NCI-H748 (cell line): Measurements from ENCODE around the gene LRRFIP1.
"Not testable (repeated sequence)": the region's sequence is repeated elsewhere in the genome, so short reads cannot be mapped to it uniquely, and the experiment has no call there.

Experiments used
- DNase-seq: peaks from one replicate; lab custom pipeline; 2025; ENCODE audit not compliant: unreplicated experiment; lab: John Stamatoyannopoulos, UW

LRRFIP1 gene

DNA sequence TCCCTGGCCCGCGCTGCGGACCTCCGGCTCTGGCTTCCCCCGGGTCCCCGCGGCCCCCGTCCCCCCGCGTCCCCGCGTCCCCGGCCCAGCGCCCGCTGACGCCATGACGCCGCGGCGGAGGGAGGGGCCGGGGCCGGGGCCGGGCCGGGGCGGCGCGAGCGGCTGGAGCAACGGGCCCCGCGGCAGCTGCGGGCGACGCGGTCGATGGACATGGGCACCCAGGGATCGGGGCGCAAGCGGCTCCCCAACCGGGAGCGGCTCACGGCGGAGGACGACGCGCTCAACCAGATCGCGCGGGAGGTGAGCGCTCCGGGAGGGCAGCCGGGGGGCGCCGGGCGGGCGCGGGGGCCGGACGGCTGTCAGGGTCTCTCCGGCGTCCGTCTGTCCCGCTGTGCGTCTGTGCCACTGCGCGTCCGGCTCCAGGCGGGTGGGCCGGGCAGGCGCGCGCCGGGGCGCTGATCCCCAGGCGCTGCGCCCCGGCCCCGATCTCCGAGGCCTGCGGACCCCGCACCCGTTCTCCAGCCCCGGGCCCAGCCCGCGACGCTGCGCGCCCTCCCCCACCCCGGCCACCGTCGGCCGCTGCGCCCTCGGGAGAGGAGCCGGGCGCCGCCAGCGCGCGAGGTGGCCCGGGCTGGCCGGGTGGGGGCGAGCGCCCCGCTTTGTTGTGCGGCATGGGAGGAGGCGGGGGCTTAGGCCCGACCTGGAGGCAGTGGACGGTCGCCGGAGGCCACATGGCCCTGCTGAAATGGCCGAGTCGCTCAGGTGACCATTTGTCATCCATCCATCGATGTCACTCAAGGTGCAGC is at the start of gene LRRFIP1:
TSS of gene LRRFIP1 (plus strand) at position 147 of the 806 bp plus-strand sequence. CDS start at position 205, 58 bp downstream.
- peak; percentile 52 for DNase-seq

DNA sequence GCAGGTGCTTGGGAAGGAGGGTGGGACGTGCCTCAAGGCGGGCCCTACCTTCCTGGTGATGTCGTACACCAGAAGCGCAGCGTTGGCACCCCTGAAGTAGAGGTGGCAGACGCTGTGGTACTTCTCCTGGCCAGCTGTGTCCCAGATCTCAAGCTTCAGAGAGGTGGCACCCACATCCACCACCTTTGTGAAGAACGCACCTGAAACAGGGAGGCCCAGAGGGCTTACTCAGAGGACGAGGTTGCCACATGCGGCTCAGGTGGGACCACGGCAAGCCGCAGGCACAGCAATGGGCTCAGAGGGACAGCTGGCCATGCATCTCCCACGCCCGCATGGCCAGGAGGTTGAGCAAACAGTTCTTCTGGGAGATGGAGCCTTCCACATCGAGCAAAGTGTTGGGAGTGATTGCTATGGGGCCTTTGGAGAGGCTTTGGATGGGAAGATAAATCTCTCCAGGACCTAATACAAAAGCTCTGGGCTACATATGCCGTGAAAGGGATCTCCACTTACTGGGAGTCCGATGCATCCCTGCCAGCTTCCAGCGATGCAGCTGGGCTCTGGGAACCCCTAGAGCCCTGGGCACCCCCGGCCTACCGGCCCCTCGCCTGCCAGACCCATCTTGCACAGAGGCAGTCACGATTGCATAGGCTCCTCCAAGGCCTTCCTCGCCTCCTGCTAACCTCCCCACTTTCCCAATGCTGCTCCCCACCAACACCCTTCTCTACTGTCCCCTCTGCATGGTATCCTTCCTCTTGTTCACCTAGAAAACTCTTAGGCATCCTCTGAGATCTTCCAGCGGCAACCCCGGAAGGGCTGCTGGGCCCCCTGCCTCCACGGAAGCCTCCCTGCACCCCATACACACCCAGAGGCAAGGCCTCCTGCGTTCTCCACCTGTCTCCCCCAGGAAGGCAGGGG is 49.2 kb upstream of the LRRFIP1 start:
- no peak for DNase-seq

GRCh38 chr2:237581326-237581725 is 46.1 kb upstream of the LRRFIP1 start:
- DNase-seq, result no peak

GRCh38 chr2:237581751-237582746 is 45.3 kb upstream of the LRRFIP1 start:
- DNase-seq, result peak; percentile 65

GRCh38 chr2:237583385-237584295 is 43.7 kb upstream of the LRRFIP1 start:
- no peak for DNase-seq

DNA sequence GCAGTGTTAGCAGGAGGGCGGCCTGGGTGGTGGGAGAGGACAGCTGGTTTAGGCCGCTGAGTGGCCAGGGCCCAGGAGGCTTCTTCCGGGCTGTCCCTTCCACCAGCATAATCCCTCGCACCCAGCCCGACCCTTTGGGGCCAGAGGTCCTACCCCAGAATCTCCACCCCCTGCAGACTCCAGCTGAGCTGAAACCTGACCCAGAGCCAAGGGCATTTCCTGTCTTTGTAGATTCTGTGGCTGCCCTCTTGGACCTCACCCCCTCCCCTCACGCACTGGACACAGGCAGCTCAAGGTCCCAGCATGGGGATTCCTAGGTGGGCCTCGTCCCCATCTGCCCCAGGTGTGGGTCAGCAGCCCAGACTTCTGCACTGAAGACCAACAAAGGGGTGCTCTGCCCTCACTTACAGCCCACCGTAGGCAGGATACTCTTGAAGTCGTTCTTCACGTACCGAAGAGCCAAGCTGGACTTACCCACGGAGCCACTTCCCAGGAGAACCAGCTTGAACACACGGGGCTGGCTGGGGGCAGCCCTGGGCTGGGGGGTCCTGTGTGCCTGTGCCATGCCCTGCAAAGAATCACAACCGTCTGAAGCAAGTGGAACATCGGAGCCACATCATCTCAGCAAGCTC is 41.7 kb upstream of the LRRFIP1 start:
- no peak for DNase-seq

- DNase-seq, result no peak
Observed at GRCh38 chr2:237588044-237588696, 39.2 kb upstream of the LRRFIP1 start.

DNA sequence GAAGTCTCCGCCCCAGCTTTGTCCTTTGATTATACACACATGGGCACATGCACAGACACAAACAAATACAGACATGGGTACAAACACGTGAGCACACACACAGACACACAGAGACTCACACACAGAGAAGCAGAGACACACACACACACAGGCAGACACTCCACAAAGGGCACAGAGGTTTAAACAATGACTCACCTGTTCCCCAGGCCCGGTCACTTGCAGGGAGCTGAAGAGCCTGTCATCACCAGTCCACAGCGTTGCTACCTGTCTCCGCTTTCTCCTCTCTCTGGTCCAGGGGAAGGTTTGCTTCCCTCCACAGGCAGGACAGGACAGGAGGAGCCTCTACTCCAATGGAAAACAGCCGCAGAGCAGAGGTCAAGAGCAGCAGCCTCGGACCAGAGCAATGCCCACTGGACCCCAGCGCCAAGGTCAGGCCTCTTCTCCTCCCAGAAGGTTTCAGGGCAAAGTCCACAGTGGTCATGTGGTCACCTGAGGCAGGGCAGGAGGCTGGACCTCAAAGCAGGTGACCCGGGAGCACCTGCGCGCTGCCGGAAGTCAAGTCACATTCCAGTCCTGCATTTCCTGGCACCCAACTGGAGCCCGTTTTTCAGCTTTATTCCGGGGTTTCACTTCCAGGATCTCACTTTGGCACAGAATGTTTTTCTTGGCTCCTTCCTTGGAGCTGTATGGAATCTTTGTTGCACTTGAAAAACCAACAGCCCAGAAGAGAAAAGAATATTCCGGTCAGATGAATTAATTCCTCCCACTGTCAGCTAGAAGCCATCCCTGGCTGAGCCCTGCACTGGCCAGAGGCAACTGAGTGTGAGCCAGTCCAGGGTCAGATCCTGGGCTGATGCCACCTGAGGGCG is 36.9 kb upstream of the LRRFIP1 start, which contains the start of gene RAB17:
TSS of gene RAB17 (minus strand) at position 463 of the 869 bp plus-strand sequence. CDS start 4,580 bp downstream, outside the sequence.
- DNase-seq, result no peak

DNA sequence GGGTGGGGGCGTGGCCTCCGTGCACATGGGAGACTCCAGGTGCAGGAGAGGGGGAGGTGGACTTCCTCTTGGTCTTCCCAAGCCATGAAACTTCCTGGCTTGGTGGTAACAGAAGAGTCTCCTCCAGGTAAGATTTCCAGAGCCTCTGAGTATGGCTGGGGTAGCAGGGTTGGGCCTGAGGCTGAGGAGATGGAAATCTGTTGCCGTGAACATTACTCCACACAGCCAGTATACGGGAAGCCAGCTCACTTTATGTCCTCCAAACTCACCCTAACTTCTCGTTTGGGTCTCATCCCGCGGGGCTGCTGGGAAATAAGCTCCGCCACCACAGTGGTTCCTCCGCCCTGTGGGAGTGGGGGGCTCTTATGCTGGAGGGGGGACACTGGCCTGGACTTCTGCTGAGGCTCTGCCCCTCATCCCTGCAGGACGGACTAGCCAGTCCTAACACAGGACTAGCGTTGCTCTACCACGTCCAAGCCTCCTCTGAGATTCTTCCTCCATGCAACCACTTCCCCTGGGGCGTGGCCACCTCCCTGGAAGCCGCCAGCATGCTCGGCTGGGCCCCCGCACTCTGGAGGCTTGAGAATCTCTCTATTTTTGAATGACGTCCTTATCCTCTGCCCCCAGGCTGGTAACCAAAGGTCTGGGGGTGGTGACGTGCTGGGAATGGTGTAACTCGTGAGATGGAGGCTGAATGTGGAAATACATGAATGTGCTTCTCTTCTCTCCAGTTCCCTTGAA is 36.1 kb upstream of the LRRFIP1 start:
- peak; percentile 13 for DNase-seq

- DNase-seq, result no peak
Observed at GRCh38 chr2:237592425-237592980, 34.9 kb upstream of the LRRFIP1 start.

- no peak for DNase-seq
Observed at GRCh38 chr2:237593036-237593435, 34.4 kb upstream of the LRRFIP1 start.

GRCh38 chr2:237593596-237594320 is 33.6 kb upstream of the LRRFIP1 start:
- no peak for DNase-seq

DNA sequence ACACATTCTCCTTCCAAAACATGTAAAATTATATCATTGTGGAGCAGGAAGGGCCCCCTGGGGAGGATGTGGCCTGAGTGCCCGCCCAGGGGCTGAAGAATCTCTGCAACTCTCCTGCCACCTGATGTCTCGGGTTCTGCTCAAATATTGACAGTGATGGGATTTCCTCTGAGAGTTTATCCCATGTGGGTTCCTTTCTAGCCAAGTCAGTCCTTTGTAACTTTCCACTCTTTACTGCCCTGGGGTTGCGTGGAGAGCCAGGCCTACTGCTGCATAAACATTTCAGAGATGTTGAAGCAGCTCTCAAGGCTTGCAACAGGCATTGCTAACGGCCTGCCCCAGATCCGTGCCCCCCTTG is 32.9 kb upstream of the LRRFIP1 start:
- no peak for DNase-seq

DNA sequence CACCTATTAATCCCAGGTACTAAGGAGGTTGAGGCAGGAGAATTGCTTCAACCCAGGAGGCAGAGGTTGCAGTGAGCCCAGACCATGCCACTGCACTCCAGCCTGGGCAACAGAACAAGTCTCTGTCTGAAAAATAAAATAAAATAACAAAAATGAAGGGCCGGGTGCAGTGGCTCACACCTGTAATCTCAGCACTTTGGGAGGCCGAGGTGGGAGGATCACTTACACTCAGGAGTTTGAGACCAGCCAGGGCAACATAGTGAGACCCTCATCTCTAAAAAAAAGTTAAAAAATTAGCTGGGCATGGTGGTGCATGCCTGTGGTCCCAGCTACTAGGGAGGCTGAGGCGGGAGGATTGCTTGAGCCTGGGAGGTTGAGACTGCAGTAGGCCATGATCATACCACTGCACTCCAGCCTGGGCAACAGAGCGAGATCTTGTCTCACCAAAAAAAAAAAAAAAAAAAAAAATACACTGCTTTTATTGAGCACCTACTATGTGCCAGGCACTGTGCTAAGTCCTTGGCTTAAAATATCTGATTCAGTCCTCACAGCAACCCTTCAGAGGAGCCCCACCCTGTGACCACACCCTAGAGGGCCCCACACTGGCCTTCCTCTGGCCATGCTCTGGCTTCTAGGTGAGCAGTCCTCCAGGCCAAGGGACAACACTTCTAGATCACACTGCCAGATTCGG is 31.4 kb upstream of the LRRFIP1 start:
- DNase-seq, result not testable (repeated sequence)

DNA sequence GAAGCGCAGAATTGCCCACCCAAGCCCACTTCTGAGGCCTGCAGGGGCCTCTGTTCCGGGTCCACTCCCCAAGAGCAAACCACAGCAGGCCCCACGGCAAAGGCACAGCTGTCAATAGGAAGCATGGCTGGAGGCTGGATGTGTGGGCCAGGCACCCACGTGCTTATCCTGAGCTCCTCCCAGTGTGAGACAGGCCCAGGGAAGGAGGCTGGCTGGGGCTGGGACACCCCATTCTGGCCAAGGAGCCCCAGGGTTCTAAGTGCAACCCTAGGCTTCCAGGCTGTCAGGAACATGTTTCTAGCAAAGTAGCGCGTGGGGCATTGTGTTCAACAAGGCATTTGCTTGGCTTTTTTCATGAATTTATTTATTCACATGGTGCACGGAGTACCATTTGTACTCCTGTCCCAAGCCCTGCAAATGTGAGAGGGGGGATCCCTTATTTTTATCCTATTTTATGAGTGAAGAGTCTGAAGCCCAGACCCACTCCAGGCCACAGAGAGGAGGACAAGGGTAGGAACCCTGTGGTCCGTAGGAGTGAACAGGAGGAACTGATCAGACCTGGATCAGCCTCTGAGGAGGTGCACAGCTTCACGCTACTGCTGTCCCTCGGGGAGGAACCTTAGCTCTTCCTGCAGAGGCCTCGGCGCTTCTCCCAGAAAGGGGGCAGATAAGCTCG is 30.7 kb upstream of the LRRFIP1 start:
- DNase-seq, result no peak
